Pancreas (tissue), 10 donors: ENCODE data around the gene F2. TPM values are rescaled to one million over a fixed set of nuclear protein-coding genes. Genes with fewer than 3 reads are reported as not detected.

Experiments used
- ATAC-seq, 4 donors: fragments of 200-7000 bp; cut with Tn5 transposase; one replicate each; pipeline versions ENCODE4 v1.8.0 to v1.9.1; 2020; ENCODE audit warnings: mild to moderate bottlenecking in 4 of 4, moderate library complexity in 4 of 4
- DNase-seq, 6 donors: peaks; one replicate each; pipeline ENCODE4 v3.0.0-alpha.2; 2020
- FAIRE-seq: peaks from 2 replicates; lab custom pipeline; 2012; peaks lifted over from hg19 to GRCh38; lab: Jason Lieb, UNC
- H3K27ac ChIP-seq, 4 donors: fragments of 200-600 bp; sonication (generic); 1 replicate in 3 of 4; 2 replicates in 1 of 4; pipeline versions ENCODE4 v1.5.0 to v1.8.0; 2020
- H3K27me3 ChIP-seq, 4 donors: fragments of 200-600 bp; one replicate each; pipeline ENCODE4 v1.8.0; 2021
- H3K36me3 ChIP-seq, 3 donors: fragments of 200-600 bp; sonication (generic) in 1 of 3; one replicate each; pipeline versions ENCODE4 v1.5.0 to v1.8.0; 2020 to 2021
- H3K4me1 ChIP-seq, 3 donors: fragments of 200-600 bp; one replicate each; pipeline ENCODE4 v1.8.0; 2021
- H3K4me3 ChIP-seq, 4 donors: fragments of 200-600 bp; sonication (generic) in 2 of 4; one replicate each; pipeline versions ENCODE4 v1.5.0 to v1.8.0; 2020 to 2021
- H3K9me3 ChIP-seq, 4 donors: fragments of 200-600 bp; one replicate each; pipeline ENCODE4 v1.8.0; 2021
- WGBS, 2 donors: extraction: QIAGEN DNeasy Blood & Tissue Kit; methylation state at CpG; one replicate each; pipeline ENCODE4 v1.1.7; 2013; 5-methylcytosine and 5-hydroxymethylcytosine counted together
- intact Hi-C, 3 donors: fragments of 100-400 bp; cut with DNase I; formaldehyde crosslinking; loops; one replicate each; pipeline versions ENCODE4 v1.11.1 to v1.14.2; 2022
- polyA plus RNA-seq, 2 donors: library from polyadenylated mRNA; stranded (reverse); fragments of 200-250 nt; gene quantifications; one replicate each; pipeline ENCODE4 v1.2.3, GENCODE V29; 2013
- total RNA-seq, 6 donors: library from RNA; stranded (reverse); fragmentation: NEBNext Ultra II Directional in 4 of 6; extraction: Animal tissue kit (Norgen Biotek cat#: 25700) in 4 of 6; gene quantifications; one replicate each; pipeline versions ENCODE4 v1.2.1 to v1.2.4, GENCODE V29; 2021 to 2023
- TF ChIP-seq, protein P1 (sequence below), 4 donors: fragments of 200-600 bp; sonication (generic) in 3 of 4; IDR thresholded peaks; one replicate each; pipeline versions ENCODE4 v1.5.0 to v1.8.0; 2021; ENCODE audit warnings: antibody characterized with exemption in 4 of 4
- donor health status: healthy with polysubstance abuse.
- donor health status: DM: no; HTN: no; CAD: no; lungs with moderate emphysema.
- donor health status: DM: no; HTN: no; CAD: no.
- donor health status: control.
- donor health status: control.
- donor health status: Bipolar disorder and iron deficiency.
- donor health status: DM: yes; HTN: yes; CAD: no.
- donor health status: DM: no; HTN: no; CAD: no.
- donor health status: DM: no; HTN: no; CAD: no.
- donor health status: DM: yes; HTN: yes; CAD: no.

Gene F2
- total and polyA plus RNA-seq, 8 donors, result 0.08 to 0.76 (median 0.17) TPM; not detected in 4

DNA sequence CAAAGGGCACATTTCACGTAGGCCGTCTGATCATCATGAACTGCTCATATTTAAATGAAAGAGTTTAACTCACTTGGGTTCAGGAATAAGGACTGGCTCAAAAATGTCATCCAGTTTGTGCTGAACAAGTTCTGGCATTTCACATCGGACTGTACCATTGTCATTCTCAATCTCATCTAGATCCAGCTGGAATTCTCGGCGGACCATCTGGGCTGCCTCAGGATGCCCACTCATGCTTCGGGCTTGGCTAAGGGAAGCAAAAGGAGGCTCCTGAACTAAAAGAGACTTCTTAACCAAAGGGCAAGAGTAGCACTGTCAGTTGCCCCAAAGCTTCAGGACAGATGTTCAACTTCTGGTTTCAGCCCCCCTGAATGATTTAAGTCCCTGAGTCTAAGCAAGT, 40.2 kb downstream of the F2 start:
- TF ChIP-seq, protein P1, sequence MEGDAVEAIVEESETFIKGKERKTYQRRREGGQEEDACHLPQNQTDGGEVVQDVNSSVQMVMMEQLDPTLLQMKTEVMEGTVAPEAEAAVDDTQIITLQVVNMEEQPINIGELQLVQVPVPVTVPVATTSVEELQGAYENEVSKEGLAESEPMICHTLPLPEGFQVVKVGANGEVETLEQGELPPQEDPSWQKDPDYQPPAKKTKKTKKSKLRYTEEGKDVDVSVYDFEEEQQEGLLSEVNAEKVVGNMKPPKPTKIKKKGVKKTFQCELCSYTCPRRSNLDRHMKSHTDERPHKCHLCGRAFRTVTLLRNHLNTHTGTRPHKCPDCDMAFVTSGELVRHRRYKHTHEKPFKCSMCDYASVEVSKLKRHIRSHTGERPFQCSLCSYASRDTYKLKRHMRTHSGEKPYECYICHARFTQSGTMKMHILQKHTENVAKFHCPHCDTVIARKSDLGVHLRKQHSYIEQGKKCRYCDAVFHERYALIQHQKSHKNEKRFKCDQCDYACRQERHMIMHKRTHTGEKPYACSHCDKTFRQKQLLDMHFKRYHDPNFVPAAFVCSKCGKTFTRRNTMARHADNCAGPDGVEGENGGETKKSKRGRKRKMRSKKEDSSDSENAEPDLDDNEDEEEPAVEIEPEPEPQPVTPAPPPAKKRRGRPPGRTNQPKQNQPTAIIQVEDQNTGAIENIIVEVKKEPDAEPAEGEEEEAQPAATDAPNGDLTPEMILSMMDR (IDR thresholded peaks at IDR 0.05), result no peak
- 95 to 96% methylated on average over 6 of the region's 6 CpGs for WGBS, 2 donors
- Histone ChIP-seq H3K36me3 (peaks cover 9 to 42% (median 14%) of the 10 kb centered on the region in 3 donors), H3K4me1 (no peaks in the 10 kb centered on the region), H3K27me3 (no peaks in the 10 kb centered on the region), H3K9me3 (no peaks in the 10 kb centered on the region), H3K27ac (no peak overlapping the region), H3K4me3 (no peak overlapping the region)
- no peak for DNase-seq
- no peak for ATAC-seq
- FAIRE-seq, result no peak
- intact Hi-C loops, result no loop called here

DNA sequence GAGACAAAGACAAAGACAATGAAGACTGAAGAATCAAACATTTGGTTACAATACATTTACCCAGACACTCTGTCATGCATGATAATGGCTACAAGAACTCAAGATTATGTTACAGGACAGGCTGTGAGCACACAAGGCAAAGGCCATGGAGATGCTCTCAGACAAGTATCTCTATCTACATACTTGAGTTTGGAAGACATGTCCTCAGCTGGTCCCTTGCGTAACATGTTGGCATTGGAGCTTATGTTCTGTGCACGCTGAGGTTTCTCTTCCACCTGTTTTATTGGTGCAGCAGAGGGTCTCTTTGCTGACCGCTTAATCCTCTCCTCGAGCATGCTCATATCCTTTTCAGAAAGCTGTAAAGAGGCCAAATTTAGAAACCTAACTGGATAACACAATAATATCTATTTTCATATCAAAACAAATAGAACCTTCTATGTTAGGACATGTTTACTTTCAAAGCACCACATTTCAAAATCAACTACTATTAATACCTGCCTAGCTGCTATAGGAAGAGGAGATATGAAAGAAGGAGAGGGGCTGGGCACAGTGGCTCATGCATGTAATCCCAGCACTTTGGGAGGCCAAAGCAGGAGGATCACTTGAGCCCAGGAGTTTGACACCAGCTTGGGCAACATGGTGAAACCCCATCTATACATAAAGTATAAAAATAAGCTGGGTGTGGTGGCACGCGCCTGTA, 41.6 kb downstream of the F2 start:
- Histone ChIP-seq H3K27me3 (no peaks in the 10 kb centered on the region), H3K27ac (no peak overlapping the region), H3K36me3 (peaks cover 9 to 37% (median 14%) of the 10 kb centered on the region in 3 donors), H3K9me3 (no peaks in the 10 kb centered on the region), H3K4me3 (no peak overlapping the region), H3K4me1 (no peaks in the 10 kb centered on the region)
- DNase-seq, result no peak
- ATAC-seq, result no peak
- intact Hi-C loops, result no loop called here
- WGBS, 2 donors, result 93 to 96% methylated on average over 6 of the region's 6 CpGs
- no peak for FAIRE-seq
- TF ChIP-seq, protein P1 (IDR thresholded peaks at IDR 0.05), result no peak

DNA sequence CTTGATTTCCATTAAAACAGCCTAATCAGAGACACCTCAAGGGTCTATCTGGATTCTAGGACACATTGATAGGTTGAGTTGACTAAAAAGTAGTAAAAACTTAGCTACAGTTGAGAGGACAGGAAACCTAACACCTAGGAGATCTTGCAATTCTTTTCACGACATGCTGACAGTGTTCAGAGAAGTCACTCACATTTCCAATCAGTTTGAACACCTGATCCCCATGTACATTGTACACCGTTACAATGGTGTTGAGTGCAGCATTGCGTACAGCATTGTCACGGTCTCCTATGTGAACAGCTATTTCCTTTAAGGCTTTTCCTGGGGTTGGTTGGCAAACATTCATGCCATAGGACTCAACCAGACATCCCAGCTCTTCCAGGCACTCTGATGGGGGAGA, 42.8 kb downstream of the F2 start:
- H3K27me3 ChIP-seq, result no peaks in the 10 kb centered on the region
- H3K9me3 ChIP-seq, result no peaks in the 10 kb centered on the region
- WGBS, 2 donors, result 95 to 98% methylated on average over 4 of the region's 4 CpGs
- H3K4me1 ChIP-seq, result no peaks in the 10 kb centered on the region
- FAIRE-seq (no peak), ATAC-seq (no peak), DNase-seq (no peak)
- intact Hi-C loops, result no loop called here
- H3K36me3 ChIP-seq, result peaks cover 9 to 37% (median 14%) of the 10 kb centered on the region in 3 donors
- TF ChIP-seq, protein P1 (IDR thresholded peaks at IDR 0.05), result no peak
- no peak overlapping the region for H3K4me3 ChIP-seq
- H3K27ac ChIP-seq, result no peak overlapping the region

DNA sequence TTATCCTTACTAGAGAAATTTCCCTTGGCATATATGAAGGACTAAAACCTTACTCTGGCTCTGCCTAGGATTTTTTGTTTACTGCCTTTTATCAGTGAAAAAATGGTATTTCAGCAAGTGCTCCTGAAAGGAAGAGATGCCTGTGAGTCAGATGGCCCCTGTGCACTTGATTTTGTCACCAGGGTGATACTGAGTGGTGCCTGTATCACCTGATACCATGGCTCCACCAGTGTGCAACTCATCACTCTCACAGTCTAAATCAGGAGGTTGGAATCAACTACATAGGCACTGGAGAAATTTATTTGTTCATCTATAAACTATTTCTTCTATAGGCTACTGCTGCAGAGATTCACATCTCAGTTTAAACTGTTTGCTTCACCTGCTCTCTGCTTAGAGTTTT, 43.2 kb downstream of the F2 start:
- H3K36me3 ChIP-seq, result peaks cover 9 to 39% (median 14%) of the 10 kb centered on the region in 3 donors

DNA sequence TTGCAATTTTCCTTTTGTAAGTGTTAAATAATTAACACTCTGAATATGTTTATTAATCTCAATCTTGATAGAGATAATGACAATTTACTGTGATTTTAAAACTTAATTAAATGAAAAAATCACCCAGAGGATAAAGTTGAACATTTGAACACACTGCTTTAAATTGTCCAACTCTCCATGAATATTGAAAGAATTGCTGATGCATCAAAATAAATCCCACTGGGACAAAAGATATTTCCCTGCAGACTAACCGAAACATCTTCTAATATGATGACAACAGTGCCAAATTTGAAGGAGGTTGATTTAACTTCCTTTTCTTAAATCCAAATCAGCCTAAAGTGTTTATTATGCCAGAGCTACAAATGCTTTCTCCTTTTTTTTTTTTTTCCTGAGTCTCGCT, 47.6 kb downstream of the F2 start:
- Histone ChIP-seq H3K27ac (no peak overlapping the region), H3K27me3 (no peaks in the 10 kb centered on the region), H3K4me3 (no peak overlapping the region), H3K9me3 (no peaks in the 10 kb centered on the region), H3K36me3 (peaks cover 0 to 46% (median 17%) of the 10 kb centered on the region in 3 donors), H3K4me1 (no peaks in the 10 kb centered on the region)
- WGBS, 2 donors, result 92 to 97% methylated on average over 2 of the region's 2 CpGs
- intact Hi-C loops, result no loop called here
- FAIRE-seq, result no peak
- no peak for ATAC-seq
- TF ChIP-seq, protein P1 (IDR thresholded peaks at IDR 0.05), result no peak
- no peak for DNase-seq

More for the DNA sequence above, 43.2 kb downstream of the F2 start:
- H3K9me3 ChIP-seq, result no peaks in the 10 kb centered on the region
- ATAC-seq, result no peak
- H3K4me3 ChIP-seq, result no peak overlapping the region
- no peaks in the 10 kb centered on the region for H3K4me1 ChIP-seq
- TF ChIP-seq, protein P1 (IDR thresholded peaks at IDR 0.05), result no peak
- H3K27me3 ChIP-seq, result no peaks in the 10 kb centered on the region
- DNase-seq, result no peak
- H3K27ac ChIP-seq, result no peak overlapping the region
- intact Hi-C loops, result no loop called here
- FAIRE-seq, result no peak
